Measurements from ENCODE around the gene PCDHA8. TPM values are rescaled to one million over a fixed set of nuclear protein-coding genes. Genes with fewer than 3 reads are reported as not detected.
"Not testable (repeated sequence)": the region's sequence is repeated elsewhere in the genome, so short reads cannot be mapped to it uniquely, and the experiment has no call there.

PCDHA8 gene, protein sequence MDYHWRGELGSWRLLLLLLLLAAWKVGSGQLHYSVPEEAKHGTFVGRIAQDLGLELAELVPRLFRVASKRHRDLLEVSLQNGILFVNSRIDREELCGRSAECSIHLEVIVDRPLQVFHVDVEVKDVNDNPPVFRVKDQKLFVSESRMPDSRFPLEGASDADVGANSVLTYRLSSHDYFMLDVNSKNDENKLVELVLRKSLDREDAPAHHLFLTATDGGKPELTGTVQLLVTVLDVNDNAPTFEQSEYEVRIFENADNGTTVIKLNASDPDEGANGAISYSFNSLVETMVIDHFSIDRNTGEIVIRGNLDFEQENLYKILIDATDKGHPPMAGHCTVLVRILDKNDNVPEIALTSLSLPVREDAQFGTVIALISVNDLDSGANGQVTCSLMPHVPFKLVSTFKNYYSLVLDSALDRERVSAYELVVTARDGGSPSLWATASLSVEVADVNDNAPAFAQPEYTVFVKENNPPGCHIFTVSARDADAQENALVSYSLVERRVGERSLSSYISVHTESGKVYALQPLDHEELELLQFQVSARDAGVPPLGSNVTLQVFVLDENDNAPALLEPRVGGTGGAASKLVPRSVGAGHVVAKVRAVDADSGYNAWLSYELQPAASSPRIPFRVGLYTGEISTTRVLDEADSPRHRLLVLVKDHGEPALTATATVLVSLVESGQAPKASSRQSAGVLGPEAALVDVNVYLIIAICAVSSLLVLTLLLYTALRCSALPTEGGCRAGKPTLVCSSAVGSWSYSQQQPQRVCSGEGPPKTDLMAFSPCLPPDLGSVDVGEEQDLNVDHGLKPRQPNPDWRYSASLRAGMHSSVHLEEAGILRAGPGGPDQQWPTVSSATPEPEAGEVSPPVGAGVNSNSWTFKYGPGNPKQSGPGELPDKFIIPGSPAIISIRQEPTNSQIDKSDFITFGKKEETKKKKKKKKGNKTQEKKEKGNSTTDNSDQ
- polyA plus RNA-seq (ENCODE audit: insufficient read length in 3 of 3): under 1 TPM in 2 of 3 donors, not detected in 1; 0.06 TPM

DNA sequence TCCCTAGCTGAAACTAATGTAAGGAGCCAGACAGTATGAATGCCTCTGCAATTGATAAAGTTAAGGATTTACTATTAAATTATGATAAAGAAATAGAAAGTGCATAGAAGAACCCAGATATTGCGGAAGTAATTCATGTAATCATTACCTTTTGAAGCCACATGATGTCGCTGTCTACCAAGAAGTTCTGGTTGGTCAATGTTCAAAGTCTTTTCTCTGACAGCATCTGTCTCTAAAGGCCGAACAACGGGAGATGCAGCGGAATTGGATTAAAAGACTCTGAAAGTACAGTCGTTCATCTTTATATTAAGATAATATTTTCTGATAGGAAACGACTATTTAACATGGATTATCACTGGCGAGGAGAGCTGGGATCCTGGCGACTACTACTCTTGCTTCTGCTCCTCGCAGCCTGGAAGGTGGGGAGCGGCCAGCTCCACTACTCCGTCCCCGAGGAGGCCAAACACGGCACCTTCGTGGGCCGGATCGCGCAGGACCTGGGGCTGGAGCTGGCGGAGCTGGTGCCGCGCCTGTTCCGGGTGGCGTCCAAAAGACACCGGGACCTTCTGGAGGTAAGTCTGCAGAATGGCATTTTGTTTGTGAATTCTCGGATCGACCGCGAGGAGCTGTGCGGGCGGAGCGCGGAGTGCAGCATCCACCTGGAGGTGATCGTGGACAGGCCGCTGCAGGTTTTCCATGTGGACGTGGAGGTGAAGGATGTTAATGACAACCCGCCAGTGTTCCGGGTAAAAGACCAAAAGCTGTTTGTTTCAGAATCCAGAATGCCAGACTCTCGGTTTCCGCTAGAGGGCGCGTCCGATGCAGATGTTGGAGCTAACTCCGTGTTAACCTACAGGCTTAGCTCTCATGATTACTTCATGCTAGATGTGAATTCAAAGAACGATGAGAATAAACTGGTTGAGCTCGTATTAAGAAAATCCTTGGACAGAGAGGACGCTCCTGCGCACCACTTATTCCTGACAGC, at the start of gene PCDHA8:
TSS of gene PCDHA8 (plus strand) at position 210 of the 985 bp plus-strand sequence. CDS start at position 345, 135 bp downstream.
- DNase-seq (ENCODE audit: low read depth in 3 of 3, low spot score in 2 of 3): no peak

DNA sequence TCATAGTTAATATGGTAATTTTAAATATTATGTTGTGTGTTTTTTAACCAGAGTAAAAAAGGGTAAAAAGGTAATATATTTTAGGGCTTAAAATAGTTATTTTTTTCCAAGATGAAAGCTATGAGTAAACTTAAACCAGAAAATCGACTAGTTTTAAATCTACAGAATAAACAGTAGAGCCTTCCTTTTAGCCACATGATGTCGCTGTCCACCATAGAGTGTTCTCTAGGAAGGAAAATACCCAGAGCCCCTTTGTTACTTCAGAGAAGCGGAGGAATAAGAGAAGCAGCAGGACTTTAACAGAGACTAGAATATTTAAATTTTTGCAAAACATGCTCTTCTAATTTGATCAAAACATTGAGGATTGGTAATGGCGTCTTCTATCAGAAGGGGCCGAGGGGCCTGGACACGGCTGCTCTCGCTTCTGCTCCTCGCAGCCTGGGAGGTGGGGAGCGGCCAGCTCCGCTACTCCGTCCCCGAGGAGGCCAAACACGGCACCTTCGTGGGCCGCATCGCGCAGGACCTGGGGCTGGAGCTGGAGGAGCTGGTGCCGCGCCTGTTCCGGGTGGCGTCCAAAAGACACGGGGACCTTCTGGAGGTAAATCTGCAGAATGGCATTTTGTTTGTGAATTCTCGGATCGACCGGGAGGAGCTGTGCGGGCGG, 46.3 kb upstream of the PCDHA8 start, which contains the start of gene PCDHA2:
TSS of gene PCDHA2 (plus strand) at position 258 of the 664 bp plus-strand sequence.
- DNase-seq (ENCODE audit: low read depth in 3 of 3, low spot score in 2 of 3): no peak

DNA sequence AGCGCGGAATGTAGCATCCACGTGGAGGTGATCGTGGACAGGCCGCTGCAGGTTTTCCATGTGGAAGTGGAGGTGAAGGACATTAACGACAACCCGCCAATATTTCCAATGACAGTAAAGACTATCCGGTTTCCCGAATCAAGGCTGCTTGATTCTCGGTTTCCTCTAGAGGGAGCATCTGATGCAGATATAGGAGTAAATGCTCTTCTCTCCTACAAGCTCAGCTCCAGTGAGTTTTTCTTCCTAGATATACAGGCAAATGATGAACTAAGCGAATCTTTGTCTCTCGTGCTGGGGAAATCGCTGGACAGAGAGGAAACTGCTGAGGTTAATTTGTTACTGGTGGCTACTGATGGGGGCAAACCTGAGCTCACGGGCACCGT, 45.7 kb upstream of the PCDHA8 start:
- no peak for DNase-seq (ENCODE audit: low read depth in 3 of 3, low spot score in 2 of 3)

DNA sequence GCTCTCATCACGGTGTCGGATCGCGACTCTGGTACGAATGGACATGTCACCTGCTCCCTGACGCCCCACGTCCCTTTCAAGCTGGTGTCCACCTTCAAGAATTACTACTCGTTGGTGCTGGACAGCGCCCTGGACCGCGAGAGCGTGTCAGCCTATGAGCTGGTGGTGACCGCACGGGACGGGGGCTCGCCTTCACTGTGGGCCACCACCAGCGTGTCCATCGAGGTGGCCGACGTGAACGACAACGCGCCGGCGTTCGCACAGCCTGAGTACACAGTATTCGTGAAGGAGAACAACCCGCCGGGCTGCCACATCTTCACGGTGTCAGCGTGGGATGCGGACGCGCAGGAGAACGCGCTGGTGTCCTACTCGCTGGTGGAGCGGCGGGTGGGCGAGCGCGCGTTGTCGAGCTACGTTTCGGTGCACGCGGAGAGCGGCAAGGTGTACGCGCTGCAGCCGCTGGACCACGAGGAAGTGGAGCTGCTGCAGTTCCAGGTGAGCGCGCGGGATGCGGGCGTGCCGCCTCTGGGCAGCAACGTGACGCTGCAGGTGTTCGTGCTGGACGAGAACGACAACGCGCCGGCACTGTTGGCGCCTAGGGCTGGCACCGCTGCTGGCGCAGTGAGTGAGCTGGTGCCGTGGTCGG, 44.8 kb upstream of the PCDHA8 start:
- not testable (repeated sequence) for DNase-seq (ENCODE audit: low read depth in 3 of 3, low spot score in 2 of 3)

DNA sequence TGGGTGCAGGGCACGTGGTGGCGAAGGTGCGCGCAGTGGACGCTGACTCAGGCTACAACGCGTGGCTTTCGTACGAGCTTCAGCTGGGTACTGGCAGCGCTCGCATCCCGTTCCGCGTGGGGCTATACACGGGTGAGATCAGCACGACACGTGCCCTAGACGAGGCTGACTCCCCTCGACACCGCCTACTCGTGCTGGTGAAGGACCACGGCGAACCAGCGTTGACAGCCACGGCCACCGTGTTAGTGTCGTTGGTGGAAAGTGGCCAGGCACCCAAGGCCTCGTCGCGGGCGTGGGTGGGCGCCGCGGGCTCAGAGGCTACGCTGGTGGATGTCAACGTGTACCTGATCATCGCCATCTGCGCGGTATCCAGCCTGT, 44.3 kb upstream of the PCDHA8 start:
- no peak for DNase-seq (ENCODE audit: low read depth in 3 of 3, low spot score in 2 of 3)

DNA sequence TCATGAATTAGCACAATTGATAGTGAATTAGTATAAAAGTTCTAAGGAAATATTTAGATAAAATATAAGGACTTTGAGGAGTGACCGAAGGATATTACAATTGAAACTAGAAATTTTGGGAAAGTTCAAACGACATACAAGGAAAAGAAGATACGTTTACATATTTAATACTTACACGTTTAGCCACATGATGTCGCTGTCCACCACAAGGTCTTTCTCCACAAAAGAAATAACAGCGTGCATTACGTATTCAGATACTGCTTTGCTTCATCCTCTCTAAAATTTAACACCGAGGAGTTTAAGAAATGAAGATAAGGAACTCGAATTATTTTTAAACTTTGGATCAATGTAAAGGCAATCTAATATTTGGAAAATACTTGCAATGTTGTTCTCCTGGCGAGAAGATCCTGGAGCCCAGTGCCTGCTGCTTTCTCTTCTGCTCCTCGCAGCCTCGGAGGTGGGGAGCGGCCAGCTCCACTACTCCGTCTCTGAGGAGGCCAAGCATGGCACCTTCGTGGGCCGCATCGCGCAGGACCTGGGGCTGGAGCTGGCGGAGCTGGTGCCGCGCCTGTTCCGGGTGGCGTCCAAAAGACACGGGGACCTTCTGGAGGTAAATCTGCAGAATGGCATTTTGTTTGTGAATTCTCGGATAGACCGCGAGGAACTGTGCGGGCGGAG, 40.0 kb upstream of the PCDHA8 start, which contains the start of gene PCDHA3:
TSS of gene PCDHA3 (plus strand) at position 242 of the 678 bp plus-strand sequence.
- DNase-seq (ENCODE audit: low read depth in 3 of 3, low spot score in 2 of 3): no peak

DNA sequence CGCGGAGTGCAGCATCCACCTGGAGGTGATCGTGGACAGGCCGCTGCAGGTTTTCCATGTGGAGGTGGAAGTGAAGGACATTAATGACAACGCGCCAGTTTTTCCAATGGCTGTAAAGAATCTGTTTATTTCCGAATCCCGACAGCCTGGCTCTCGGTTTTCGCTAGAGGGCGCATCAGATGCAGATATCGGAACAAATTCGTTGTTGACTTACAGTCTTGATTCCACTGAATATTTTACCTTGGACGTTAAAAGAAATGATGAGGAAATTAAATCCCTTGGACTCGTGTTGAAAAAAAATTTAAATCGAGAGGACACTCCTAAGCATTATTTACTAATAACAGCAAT, 39.5 kb upstream of the PCDHA8 start:
- no peak for DNase-seq (ENCODE audit: low read depth in 3 of 3, low spot score in 2 of 3)

DNA sequence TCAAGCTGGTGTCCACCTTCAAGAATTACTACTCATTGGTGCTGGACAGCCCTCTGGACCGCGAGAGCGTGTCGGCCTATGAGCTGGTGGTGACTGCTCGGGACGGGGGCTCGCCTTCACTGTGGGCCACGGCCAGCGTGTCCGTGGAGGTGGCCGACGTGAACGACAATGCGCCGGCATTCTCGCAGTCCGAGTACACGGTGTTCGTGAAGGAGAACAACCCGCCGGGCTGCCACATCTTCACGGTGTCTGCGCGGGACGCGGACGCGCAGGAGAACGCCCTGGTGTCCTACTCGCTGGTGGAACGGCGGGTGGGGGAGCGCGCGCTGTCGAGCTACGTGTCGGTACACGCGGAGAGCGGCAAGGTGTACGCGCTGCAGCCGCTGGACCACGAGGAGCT, 38.6 kb upstream of the PCDHA8 start:
- DNase-seq (ENCODE audit: low read depth in 3 of 3, low spot score in 2 of 3): not testable (repeated sequence)

DNA sequence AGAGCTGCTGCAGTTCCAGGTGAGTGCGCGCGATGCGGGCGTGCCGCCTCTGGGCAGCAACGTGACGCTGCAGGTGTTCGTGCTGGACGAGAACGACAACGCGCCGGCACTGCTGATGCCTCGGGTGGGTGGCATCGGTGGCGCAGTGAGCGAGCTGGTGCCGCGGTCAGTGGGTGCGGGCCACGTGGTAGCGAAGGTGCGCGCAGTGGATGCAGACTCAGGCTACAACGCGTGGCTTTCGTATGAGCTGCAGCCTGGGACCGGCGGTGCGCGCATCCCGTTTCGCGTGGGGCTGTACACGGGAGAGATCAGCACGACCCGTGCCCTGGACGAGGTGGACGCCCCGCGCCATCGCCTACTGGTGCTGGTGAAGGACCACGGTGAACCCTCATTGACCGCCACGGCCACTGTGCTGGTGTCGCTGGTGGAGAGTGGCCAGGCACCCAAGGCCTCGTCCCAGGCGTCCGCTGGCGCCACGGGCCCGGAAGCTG, 38.2 kb upstream of the PCDHA8 start:
- DNase-seq (ENCODE audit: low read depth in 3 of 3, low spot score in 2 of 3): no peak

DNA sequence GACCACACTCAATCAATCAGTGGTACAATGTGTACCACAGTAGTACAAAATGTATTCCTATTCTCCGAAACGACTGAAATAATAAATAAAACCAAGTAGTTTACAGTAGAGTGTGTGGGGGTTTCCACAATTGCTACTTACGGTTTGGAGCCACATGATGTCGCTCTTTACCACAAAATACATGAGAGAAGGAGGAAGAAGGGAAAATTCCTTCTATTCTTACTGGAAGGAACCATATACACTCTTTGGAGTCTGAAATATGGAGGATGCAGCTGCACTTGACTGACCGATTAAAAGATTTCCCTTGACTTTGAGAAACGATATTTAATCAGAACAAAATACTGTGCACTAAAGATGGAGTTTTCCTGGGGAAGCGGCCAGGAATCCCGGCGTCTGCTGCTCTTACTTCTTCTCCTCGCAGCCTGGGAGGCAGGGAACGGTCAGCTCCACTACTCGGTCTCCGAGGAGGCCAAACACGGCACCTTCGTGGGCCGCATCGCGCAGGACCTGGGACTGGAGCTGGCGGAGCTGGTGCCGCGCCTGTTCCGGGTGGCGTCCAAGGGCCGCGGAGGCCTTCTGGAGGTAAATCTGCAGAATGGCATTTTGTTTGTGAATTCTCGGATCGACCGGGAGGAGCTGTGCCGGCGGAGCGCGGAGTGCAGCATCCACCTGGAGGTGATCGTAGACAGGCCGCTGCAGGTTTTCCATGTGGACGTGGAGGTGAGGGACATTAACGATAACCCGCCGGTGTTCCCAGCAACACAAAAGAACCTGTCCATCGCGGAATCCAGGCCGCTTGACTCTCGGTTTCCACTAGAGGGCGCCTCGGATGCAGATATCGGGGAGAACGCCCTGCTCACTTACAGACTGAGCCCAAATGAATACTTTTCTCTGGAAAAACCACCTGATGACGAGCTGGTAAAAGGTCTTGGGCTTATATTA, 33.9 kb upstream of the PCDHA8 start, which contains the start of gene PCDHA4:
TSS of gene PCDHA4 (plus strand) at position 235 of the 942 bp plus-strand sequence.
- no peak for DNase-seq (ENCODE audit: low read depth in 3 of 3, low spot score in 2 of 3)

DNA sequence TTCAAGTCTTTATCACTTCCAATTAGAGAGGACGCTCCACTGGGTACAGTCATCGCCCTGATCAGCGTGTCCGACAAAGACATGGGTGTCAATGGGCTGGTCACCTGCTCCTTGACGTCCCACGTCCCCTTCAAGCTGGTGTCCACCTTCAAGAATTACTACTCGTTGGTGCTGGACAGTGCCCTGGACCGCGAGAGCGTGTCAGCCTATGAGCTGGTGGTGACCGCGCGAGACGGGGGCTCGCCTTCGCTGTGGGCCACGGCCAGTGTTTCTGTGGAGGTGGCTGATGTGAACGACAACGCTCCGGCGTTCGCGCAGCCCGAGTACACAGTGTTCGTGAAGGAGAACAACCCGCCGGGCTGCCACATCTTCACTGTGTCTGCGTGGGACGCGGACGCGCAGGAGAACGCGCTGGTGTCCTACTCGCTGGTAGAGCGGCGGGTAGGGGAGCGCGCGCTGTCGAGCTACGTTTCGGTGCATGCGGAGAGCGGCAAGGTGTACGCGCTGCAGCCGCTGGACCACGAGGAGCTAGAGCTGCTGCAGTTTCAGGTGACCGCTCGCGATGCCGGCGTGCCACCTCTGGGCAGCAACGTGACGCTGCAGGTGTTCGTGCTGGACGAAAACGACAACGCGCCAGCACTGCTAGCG, 32.6 kb upstream of the PCDHA8 start:
- DNase-seq (ENCODE audit: low read depth in 3 of 3, low spot score in 2 of 3): not testable (repeated sequence)

DNA sequence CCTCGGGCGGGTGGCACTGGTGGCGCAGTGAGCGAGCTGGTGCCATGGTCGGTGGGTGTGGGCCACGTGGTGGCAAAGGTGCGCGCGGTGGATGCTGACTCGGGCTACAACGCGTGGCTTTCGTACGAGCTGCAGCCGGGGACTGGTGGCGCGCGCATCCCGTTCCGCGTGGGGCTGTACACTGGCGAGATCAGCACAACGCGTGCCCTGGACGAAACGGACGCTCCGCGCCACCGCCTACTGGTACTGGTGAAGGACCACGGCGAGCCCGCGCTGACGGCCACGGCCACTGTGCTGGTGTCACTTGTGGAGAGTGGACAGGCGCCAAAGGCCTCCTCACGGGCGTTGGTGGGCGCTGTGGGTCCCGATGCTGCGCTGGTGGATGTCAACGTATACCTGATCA, 32.1 kb upstream of the PCDHA8 start:
- no peak for DNase-seq (ENCODE audit: low read depth in 3 of 3, low spot score in 2 of 3)

DNA sequence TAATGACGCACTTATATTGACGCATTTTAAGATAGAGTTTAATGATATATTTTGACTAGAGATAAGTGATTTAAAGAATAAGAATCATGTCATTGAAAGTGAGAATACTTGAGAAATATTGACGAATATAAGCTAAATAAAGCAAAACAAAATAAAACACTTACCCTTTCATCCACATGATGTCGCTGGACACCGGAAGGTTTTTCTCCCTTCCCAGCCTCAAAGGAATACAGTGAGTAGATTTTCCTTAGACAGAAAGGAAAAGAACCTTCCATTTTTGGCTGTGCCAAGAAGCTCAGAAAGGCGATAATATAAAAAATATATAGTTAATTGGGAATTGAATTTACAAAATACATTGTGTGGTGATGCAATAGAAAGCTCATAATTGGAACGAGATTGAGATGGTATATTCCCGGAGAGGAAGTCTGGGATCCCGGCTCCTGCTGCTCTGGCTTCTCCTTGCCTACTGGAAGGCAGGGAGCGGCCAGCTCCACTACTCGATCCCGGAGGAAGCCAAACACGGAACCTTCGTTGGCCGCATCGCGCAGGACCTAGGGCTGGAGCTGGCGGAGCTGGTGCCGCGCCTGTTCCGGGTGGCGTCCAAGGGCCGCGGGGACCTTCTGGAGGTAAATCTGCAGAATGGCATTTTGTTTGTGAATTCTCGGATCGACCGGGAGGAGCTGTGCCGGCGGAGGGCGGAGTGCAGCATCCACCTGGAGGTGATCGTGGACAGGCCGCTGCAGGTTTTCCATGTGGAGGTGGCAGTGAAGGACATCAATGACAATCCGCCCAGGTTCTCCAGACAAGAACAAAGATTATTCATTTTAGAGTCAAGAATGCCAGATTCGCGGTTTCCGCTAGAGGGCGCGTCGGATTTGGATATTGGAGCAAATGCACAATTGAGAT, 19.4 kb upstream of the PCDHA8 start, which contains the start of gene PCDHA5:
TSS of gene PCDHA5 (plus strand) at position 239 of the 906 bp plus-strand sequence.
- DNase-seq (ENCODE audit: low read depth in 3 of 3, low spot score in 2 of 3): no peak

DNA sequence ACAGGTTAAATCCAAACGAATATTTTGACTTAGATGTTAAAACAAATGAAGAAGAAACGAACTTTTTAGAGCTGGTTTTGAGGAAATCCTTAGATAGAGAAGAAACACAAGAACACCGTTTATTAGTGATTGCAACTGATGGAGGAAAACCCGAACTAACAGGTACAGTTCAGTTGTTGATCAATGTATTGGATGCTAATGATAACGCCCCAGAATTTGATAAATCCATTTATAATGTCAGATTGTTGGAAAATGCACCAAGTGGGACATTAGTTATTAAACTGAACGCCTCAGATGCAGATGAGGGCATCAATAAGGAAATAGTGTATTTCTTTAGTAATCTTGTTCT, 18.7 kb upstream of the PCDHA8 start:
- no peak for DNase-seq (ENCODE audit: low read depth in 3 of 3, low spot score in 2 of 3)

DNA sequence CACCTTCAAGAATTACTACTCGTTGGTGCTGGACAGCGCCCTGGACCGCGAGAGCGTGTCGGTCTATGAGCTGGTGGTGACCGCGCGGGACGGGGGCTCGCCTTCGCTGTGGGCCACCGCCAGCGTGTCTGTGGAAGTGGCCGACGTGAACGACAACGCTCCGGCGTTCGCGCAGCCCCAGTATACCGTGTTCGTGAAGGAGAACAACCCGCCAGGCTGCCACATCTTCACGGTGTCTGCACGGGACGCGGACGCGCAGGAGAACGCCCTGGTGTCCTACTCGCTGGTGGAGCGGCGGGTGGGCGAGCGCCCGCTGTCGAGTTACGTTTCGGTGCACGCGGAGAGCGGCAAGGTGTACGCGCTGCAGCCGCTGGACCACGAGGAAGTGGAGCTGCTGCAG, 18.0 kb upstream of the PCDHA8 start:
- not testable (repeated sequence) for DNase-seq (ENCODE audit: low read depth in 3 of 3, low spot score in 2 of 3)

DNA sequence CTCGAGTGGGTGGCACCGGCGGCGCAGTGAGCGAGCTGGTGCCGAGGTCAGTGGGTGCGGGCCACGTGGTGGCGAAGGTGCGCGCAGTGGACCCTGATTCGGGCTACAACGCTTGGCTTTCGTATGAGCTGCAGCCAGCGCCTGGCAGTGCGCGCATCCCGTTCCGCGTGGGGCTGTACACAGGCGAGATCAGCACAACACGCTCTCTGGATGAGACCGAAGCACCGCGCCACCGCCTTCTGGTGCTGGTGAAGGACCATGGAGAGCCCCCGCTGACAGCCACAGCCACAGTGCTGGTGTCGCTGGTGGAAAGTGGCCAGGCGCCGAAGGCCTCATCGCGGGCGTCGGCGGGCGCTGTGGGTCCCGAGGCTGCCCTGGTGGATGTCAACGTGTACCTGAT, 17.5 kb upstream of the PCDHA8 start:
- no peak for DNase-seq (ENCODE audit: low read depth in 3 of 3, low spot score in 2 of 3)
